K562 (cell line): ENCODE measurements around the gene RASIP1. TPM values are rescaled to one million over a fixed set of nuclear protein-coding genes. Genes with fewer than 3 reads are reported as not detected.

Experiments
- ATF1 ChIP-seq, 2 experiments: fragments of 450-650 bp in 1 of 2; IDR thresholded peaks; 2 replicates each; pipeline ENCODE4 v1.6.1; 2016; ENCODE audit warnings: missing compliant biosample characterization in 1 of 2, missing genetic modification characterization in 1 of 2
- CBFB ChIP-seq: sonication (generic); formaldehyde crosslinking; IDR thresholded peaks from 2 replicates; pipeline ENCODE4 v1.4.0; 2020; ENCODE audit warnings: mild to moderate bottlenecking, missing genetic modification reagents
- CBX1 ChIP-seq: sonication (generic); IDR thresholded peaks from 2 replicates; pipeline ENCODE4 v1.6.1; 2016; ENCODE audit warnings: antibody characterized with exemption, low read depth, mild to moderate bottlenecking
- CCNT2 ChIP-seq: IDR thresholded peaks from 2 replicates; pipeline ENCODE4 v1.6.1; 2011; ENCODE audit warnings: borderline replicate concordance, low read depth, mild to moderate bottlenecking, moderate library complexity, mixed read lengths, low read length; ENCODE audit not compliant: insufficient read length; ENCODE audit errors: extremely low read depth
- DNMT1 ChIP-seq: fragments of 450-650 bp; IDR thresholded peaks from 2 replicates; pipeline ENCODE4 v1.6.1; 2016; ENCODE audit warnings: antibody characterized with exemption, mild to moderate bottlenecking
- FOXA1 ChIP-seq: fragments of 450-650 bp; IDR thresholded peaks from 2 replicates; pipeline ENCODE4 v1.6.1; 2016; ENCODE audit warnings: mild to moderate bottlenecking, borderline replicate concordance
- HDAC6 ChIP-seq: IDR thresholded peaks from 2 replicates; pipeline ENCODE4 v1.6.1; 2012; ENCODE audit warnings: low read depth, mild to moderate bottlenecking, control low read depth, inconsistent platforms, low read length, moderate library complexity
- KAT7 ChIP-seq: sonication (generic); formaldehyde crosslinking; IDR thresholded peaks from 2 replicates; pipeline ENCODE4 v1.8.0; 2022; ENCODE audit warnings: missing genetic modification reagents, mild to moderate bottlenecking, borderline replicate concordance
- MECOM ChIP-seq: fragments of 250-450 bp; sonication (Bioruptor Pico); IDR thresholded peaks from 2 replicates; pipeline ENCODE4 v1.8.0; 2022; ENCODE audit warnings: inconsistent platforms
- MTA1 ChIP-seq: fragments of 450-650 bp; IDR thresholded peaks from 2 replicates; pipeline ENCODE4 v1.6.1; 2017; ENCODE audit warnings: borderline replicate concordance
- NCOA6 ChIP-seq: fragments of 450-650 bp; IDR thresholded peaks from 2 replicates; pipeline ENCODE4 v1.6.1; 2017; ENCODE audit warnings: mild to moderate bottlenecking
- NELFE ChIP-seq: IDR thresholded peaks from 2 replicates; pipeline ENCODE4 v1.6.1; 2011; ENCODE audit warnings: mild to moderate bottlenecking; ENCODE audit not compliant: insufficient read depth, insufficient read length
- NONO ChIP-seq, 2 experiments: fragments of 200-400 bp in 1 of 2; fragments of 450-650 bp in 1 of 2; formaldehyde crosslinking in 1 of 2; IDR thresholded peaks; 2 replicates each; pipeline ENCODE4 v1.6.1; 2017; ENCODE audit warnings: low read depth in 2 of 2, mild to moderate bottlenecking in 2 of 2, moderate library complexity in 2 of 2, low read length in 1 of 2
- SMAD4 ChIP-seq: fragments of 250-450 bp; sonication (Bioruptor Pico); conservative IDR thresholded peaks from 2 replicates; pipeline ENCODE4 v1.8.0; 2021; ENCODE audit warnings: inconsistent platforms, mild to moderate bottlenecking, moderate library complexity
- SMARCE1 ChIP-seq: fragments of 450-650 bp; IDR thresholded peaks from 2 replicates; pipeline ENCODE4 v1.7.1; 2016; ENCODE audit warnings: mild to moderate bottlenecking
- SRF ChIP-seq, 2 experiments: fragments of 250-450, 450-650 bp in 1 of 2; sonication (Bioruptor Pico) in 1 of 2; sonication (generic) in 1 of 2; formaldehyde crosslinking; IDR thresholded peaks; 2 replicates each; pipeline versions ENCODE4 v1.5.0 to v1.5.1; 2020 to 2022; ENCODE audit warnings: mild to moderate bottlenecking in 1 of 2, missing genetic modification reagents in 1 of 2
- SUPT5H ChIP-seq: fragments of 450-650 bp; IDR thresholded peaks from 2 replicates; pipeline ENCODE4 v1.6.1; 2016
- TCF7L2 ChIP-seq: fragments of 150-350 bp; IDR thresholded peaks from 2 replicates; pipeline ENCODE4 v1.6.1; 2016; ENCODE audit warnings: low read depth, mild to moderate bottlenecking, low read length, moderate library complexity
- ZC3H11A ChIP-seq: IDR thresholded peaks from 2 replicates; pipeline ENCODE4 v1.6.1; 2012; ENCODE audit warnings: low read depth, low read length, improper control_type of control experiment
- ZNF12 ChIP-seq: sonication (generic); formaldehyde crosslinking; IDR thresholded peaks from 2 replicates; pipeline ENCODE4 v1.4.0; 2020; ENCODE audit warnings: mild to moderate bottlenecking, missing genetic modification reagents
- ZNF239 ChIP-seq: fragments of 250-450 bp; sonication (Bioruptor Pico); IDR thresholded peaks from 2 replicates; pipeline ENCODE4 v1.4.0; 2020; ENCODE audit warnings: mild to moderate bottlenecking
- ZNF347 ChIP-seq: fragments of 450-650 bp; formaldehyde crosslinking; IDR thresholded peaks from 2 replicates; pipeline ENCODE4 v1.4.0; 2020; ENCODE audit warnings: low read depth, mild to moderate bottlenecking, moderate library complexity
- ZNF41 ChIP-seq: fragments of 250-450 bp; sonication (Bioruptor Pico); conservative IDR thresholded peaks from 2 replicates; pipeline ENCODE4 v1.4.0; 2020; ENCODE audit warnings: mild to moderate bottlenecking
- ZNF431 ChIP-seq: sonication (generic); formaldehyde crosslinking; IDR thresholded peaks from 2 replicates; pipeline ENCODE4 v1.8.0; 2022; ENCODE audit warnings: mild to moderate bottlenecking, missing genetic modification reagents
- polyA plus RNA-seq, 8 experiments: library from polyadenylated mRNA; depleted of rRNA in 4 of 8; stranded (reverse) in 5 of 8; unstranded in 3 of 8; fragments of >200 nt; fragmentation: Nextera tagmentation in 2 of 8; fragmentation: Illumina TruSeq in 1 of 8; extraction: Ambion mirVana in 2 of 8; extraction: Trizol in 1 of 8; gene quantifications; 2 replicates each; pipeline versions ENCODE4 v1.2.1 to v1.2.3, GENCODE V29; 2011 to 2014; ENCODE audit warnings: inconsistent platforms in 1 of 8, missing spikeins in 1 of 8
- total RNA-seq, 7 experiments: library from RNA; depleted of rRNA in 6 of 7; stranded (reverse); fragments of >200 nt in 6 of 7; fragmentation: Illumina TruSeq in 2 of 7; extraction: Trizol in 2 of 7; gene quantifications; 2 replicates each; pipeline versions ENCODE4 v1.2.1 to v1.2.3, GENCODE V29; 2011 to 2021; ENCODE audit warnings: low replicate concordance in 1 of 7
- TF ChIP-seq, protein P1 (sequence below): IDR thresholded peaks from 2 replicates; pipeline ENCODE4 v1.6.1; 2011; ENCODE audit warnings: borderline replicate concordance, low read depth, mild to moderate bottlenecking, moderate library complexity, low read length; ENCODE audit not compliant: insufficient read depth, poor library complexity, severe bottlenecking
- TF ChIP-seq, protein P2 (sequence below): IDR thresholded peaks from 2 replicates; pipeline ENCODE4 v1.6.1; 2012; ENCODE audit warnings: low read depth, low read length, improper control_type of control experiment, borderline replicate concordance

RASIP1 gene
- total and polyA plus RNA-seq, 9 of the 15 experiments (the other 6 are each of a cell fraction or from before 2014, with no cell fraction given), result 0.20 to 4.7 (median 1.5) TPM

DNA sequence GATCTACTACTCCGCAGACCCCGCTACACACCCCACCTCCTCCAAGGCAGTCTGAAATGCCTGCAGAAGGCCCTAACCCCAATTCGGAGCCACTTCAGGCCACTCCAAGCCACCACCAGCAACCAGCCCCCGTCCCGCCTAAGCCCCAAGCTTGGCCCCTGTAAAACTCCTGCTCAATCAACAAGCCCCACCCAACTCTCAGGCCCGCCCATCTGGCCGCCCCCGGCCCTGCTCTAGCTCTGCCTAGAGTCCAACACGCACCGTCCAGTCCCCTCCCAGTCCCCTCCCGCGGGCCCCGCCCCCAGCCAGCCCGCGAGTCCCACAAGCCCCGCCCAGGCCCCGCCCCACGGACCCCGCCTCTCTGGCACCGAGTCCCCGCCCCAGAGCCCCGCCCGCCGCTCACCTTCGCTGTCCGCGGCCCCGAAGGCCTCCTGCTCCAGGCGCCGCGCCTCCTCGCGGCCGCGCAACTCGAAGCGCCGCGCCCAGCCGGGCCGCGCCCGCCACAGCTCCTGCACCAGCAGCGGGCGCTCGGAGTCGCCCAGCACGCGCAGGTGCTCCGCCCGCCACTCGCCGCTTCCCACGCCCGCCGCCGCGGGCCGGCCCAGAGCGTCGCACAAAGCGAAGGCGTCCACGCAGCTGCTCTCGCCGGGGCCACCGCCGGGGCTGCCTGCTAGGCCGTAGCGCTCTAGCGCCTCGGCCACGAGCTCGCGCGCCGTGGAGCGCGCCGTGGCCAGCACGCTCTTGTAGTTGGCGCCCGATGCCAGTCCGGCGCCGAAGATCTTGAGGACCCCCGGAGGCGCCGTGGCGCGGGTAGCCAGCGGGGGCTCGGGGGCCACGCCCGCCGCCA is 1.6 kb downstream of the RASIP1 start (continued):
- TF ChIP-seq KAT7 (CRISPR knock-in tag), result no peak
- TF ChIP-seq SMAD4 (CRISPR knock-in tag), result peak; percentile 91
- no peak for TF ChIP-seq ZNF239 (CRISPR knock-in tag)
- TF ChIP-seq ZNF41 (CRISPR knock-in tag), result no peak
- TF ChIP-seq HDAC6, result no peak
- no peak for TF ChIP-seq TCF7L2
- TF ChIP-seq SMARCE1, result 0 out of 2 replicates have a peak, but pooled peaks have one; percentile 36
- no peak for TF ChIP-seq FOXA1
- no peak for TF ChIP-seq NELFE
- TF ChIP-seq CBX1, result peak; percentile 82; the same call in 1 of the 2 replicates
- peak; percentile 74 for TF ChIP-seq ZNF431
- no peak for TF ChIP-seq DNMT1
- TF ChIP-seq CCNT2, result peak; percentile 87
- TF ChIP-seq ZNF12 (CRISPR knock-in tag), result peak; percentile 45; the same call in 1 of the 2 replicates
- TF ChIP-seq ZNF347 (CRISPR knock-in tag), result no peak
- TF ChIP-seq MTA1, result no peak; the same call in 1 of the 2 replicates
- TF ChIP-seq NONO (IDR thresholded peaks at IDR 0.05; ENCODE audit: low read depth in 2 of 2, low read length in 1 of 2), result peak in 1 of 2 experiments; percentile 85; a peak in 1 of 4 replicates
- 0 out of 4 replicates have a peak, but pooled peaks of 1 of the 2 experiments have one; percentile 14 for TF ChIP-seq SRF (CRISPR knock-in tag; IDR thresholded peaks at IDR 0.05)
- no peak for TF ChIP-seq ZC3H11A
- TF ChIP-seq, protein P1, sequence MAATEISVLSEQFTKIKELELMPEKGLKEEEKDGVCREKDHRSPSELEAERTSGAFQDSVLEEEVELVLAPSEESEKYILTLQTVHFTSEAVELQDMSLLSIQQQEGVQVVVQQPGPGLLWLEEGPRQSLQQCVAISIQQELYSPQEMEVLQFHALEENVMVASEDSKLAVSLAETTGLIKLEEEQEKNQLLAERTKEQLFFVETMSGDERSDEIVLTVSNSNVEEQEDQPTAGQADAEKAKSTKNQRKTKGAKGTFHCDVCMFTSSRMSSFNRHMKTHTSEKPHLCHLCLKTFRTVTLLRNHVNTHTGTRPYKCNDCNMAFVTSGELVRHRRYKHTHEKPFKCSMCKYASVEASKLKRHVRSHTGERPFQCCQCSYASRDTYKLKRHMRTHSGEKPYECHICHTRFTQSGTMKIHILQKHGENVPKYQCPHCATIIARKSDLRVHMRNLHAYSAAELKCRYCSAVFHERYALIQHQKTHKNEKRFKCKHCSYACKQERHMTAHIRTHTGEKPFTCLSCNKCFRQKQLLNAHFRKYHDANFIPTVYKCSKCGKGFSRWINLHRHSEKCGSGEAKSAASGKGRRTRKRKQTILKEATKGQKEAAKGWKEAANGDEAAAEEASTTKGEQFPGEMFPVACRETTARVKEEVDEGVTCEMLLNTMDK, result peak; percentile 75
- TF ChIP-seq CBFB, result no peak
- TF ChIP-seq NCOA6, result no peak
- TF ChIP-seq ATF1 (CRISPR knock-in tag; IDR thresholded peaks at IDR 0.05), result no peak
- TF ChIP-seq ATF1 (tag; IDR thresholded peaks at IDR 0.05), result peak; percentile 63
- TF ChIP-seq, protein P2, sequence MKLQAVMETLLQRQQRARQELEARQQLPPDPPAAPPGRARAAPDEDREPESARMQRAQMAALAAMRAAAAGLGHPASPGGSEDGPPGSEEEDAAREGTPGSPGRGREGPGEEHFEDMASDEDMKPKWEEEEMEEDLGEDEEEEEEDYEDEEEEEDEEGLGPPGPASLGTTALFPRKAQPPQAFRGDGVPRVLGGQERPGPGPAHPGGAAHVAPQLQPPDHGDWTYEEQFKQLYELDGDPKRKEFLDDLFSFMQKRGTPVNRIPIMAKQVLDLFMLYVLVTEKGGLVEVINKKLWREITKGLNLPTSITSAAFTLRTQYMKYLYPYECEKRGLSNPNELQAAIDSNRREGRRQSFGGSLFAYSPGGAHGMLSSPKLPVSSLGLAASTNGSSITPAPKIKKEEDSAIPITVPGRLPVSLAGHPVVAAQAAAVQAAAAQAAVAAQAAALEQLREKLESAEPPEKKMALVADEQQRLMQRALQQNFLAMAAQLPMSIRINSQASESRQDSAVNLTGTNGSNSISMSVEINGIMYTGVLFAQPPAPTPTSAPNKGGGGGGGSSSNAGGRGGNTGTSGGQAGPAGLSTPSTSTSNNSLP, result no peak
- no peak for TF ChIP-seq MECOM (CRISPR knock-in tag)
- TF ChIP-seq SUPT5H, result peak; percentile 80
